Endothelial cell (in vitro differentiated cells): ENCODE data around the gene CSNK1E. TPM values are rescaled to one million over a fixed set of nuclear protein-coding genes. Genes with fewer than 3 reads are reported as not detected.

ENCODE experiments used
- DNase-seq: peaks from one replicate; pipeline ENCODE4 v3.0.0; 2021; ENCODE audit warnings: low spot score
- H3K27ac Mint-ChIP-seq: one replicate; pipeline ENCODE4 v1.8.0; 2021; ENCODE audit warnings: mixed read lengths, inconsistent platforms; ENCODE audit not compliant: unreplicated experiment
- H3K27me3 Mint-ChIP-seq: one replicate; pipeline ENCODE4 v1.8.0; 2021; ENCODE audit warnings: mild to moderate bottlenecking, moderate library complexity, mixed read lengths, inconsistent platforms; ENCODE audit not compliant: unreplicated experiment
- H3K36me3 Mint-ChIP-seq: one replicate; pipeline ENCODE4 v1.8.0; 2021; ENCODE audit warnings: mild to moderate bottlenecking, low read depth, mixed read lengths, inconsistent platforms; ENCODE audit not compliant: unreplicated experiment
- H3K4me1 Mint-ChIP-seq: one replicate; pipeline ENCODE4 v1.8.0; 2021; ENCODE audit warnings: mild to moderate bottlenecking, mixed read lengths, inconsistent platforms; ENCODE audit not compliant: unreplicated experiment
- H3K4me3 Mint-ChIP-seq: one replicate; pipeline ENCODE4 v1.8.0; 2021; ENCODE audit warnings: mild to moderate bottlenecking, mixed read lengths, inconsistent platforms; ENCODE audit not compliant: unreplicated experiment
- H3K9me3 Mint-ChIP-seq: one replicate; pipeline ENCODE4 v1.8.0; 2021; ENCODE audit warnings: mixed read lengths, inconsistent platforms; ENCODE audit not compliant: unreplicated experiment
- CTCF ChIP-seq: fragments of 200-600 bp; sonication (generic); IDR thresholded peaks from one replicate; pipeline ENCODE4 v1.5.0; 2021; ENCODE audit warnings: antibody characterized with exemption; ENCODE audit not compliant: unreplicated experiment
- total RNA-seq: library from RNA; stranded (reverse); fragmentation: NEBNext Ultra II Directional; extraction: Animal tissue kit (Norgen Biotek cat#: 25700); gene quantifications from one replicate; pipeline ENCODE4 v1.2.1, GENCODE V29; 2021; ENCODE audit not compliant: unreplicated experiment

Gene CSNK1E
- total RNA-seq, 1 donor from 2014 or later: 144 TPM

GRCh38 chr22:38353701-38354100 is 36.5 kb upstream of the CSNK1E start:
- Mint-ChIP-seq H3K27ac (no peak overlapping the region), H3K36me3 (peaks cover under 1% of the 10 kb centered on the region), H3K4me1 (peaks cover 5% of the 10 kb centered on the region), H3K27me3 (peaks cover 7% of the 10 kb centered on the region), H3K9me3 (no peaks in the 10 kb centered on the region), H3K4me3 (no peak overlapping the region)
- no peak for TF ChIP-seq CTCF
- DNase-seq: no peak

DNA sequence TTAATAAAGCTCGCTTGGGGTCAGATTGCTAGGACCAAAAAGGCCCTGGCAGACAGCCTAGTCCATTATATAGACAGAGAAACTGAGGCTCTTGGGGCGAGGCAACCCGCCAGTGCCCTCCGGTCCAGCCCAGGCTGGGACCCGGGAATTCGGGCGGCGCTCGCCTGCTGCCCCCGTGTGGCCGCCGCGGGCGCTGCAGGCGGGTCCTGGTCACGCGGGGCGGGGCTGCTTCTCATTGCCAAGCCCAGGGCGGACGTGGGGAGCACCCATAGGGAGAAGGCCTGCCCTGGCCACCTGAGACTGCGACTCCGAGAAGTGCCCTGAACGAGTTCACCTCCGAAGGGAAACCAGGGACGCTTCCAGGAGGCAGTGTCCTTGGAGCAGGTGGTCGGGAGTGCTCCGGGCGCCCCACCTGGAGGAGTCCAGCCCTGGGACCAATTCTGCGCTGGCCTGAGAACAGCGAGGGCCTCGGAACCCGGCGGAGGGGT is 36.0 kb upstream of the CSNK1E start:
- TF ChIP-seq CTCF: peak; percentile 96
- Mint-ChIP-seq H3K4me1 (peaks cover 5% of the 10 kb centered on the region), H3K27me3 (peaks cover 10% of the 10 kb centered on the region), H3K9me3 (no peaks in the 10 kb centered on the region), H3K4me3 (no peak overlapping the region), H3K36me3 (peaks cover 2% of the 10 kb centered on the region), H3K27ac (no peak overlapping the region)
- DNase-seq: peak; percentile 83

- no peak for DNase-seq
- no peak for TF ChIP-seq CTCF
- Mint-ChIP-seq H3K27ac (no peak overlapping the region), H3K9me3 (no peaks in the 10 kb centered on the region), H3K4me1 (peaks cover 5% of the 10 kb centered on the region), H3K27me3 (peaks cover 11% of the 10 kb centered on the region), H3K36me3 (peaks cover 2% of the 10 kb centered on the region), H3K4me3 (no peak overlapping the region)
Observed at GRCh38 chr22:38352436-38352835, 35.2 kb upstream of the CSNK1E start.

GRCh38 chr22:38350444-38351359 is 33.5 kb upstream of the CSNK1E start:
- Mint-ChIP-seq H3K36me3 (peaks cover 2% of the 10 kb centered on the region), H3K27ac (peak overlapping the region; percentile 61), H3K9me3 (no peaks in the 10 kb centered on the region), H3K4me1 (peaks cover 5% of the 10 kb centered on the region), H3K27me3 (peaks cover 15% of the 10 kb centered on the region), H3K4me3 (no peak overlapping the region)
- no peak for DNase-seq
- TF ChIP-seq CTCF: no peak
